Adipocyte (in vitro differentiated cells): ENCODE data around the gene CST7.
"Not testable (repeated sequence)": the region's sequence is repeated elsewhere in the genome, so short reads cannot be mapped to it uniquely, and the experiment has no call there.

Experiments
- DNase-seq: peaks from one replicate; pipeline ENCODE4 v3.0.0-alpha.2; 2015; ENCODE audit warnings: low read depth
- H3K27me3 ChIP-seq: replicated peaks from 2 replicates; pipeline ENCODE4 v1.7.0; 2013; ENCODE audit warnings: mild to moderate bottlenecking, low read length, moderate library complexity; ENCODE audit not compliant: control insufficient read depth, insufficient read depth
- H3K36me3 ChIP-seq: 2 replicates; pipeline ENCODE4 v1.7.0; 2013; ENCODE audit warnings: low read length, mild to moderate bottlenecking, moderate library complexity; ENCODE audit not compliant: control insufficient read depth, insufficient read depth, severe bottlenecking
- H3K4me1 ChIP-seq: 2 replicates; pipeline ENCODE4 v1.7.0; 2013; ENCODE audit warnings: mild to moderate bottlenecking, low read length, moderate library complexity; ENCODE audit not compliant: control insufficient read depth, insufficient read depth
- H3K4me3 ChIP-seq: 2 replicates; pipeline ENCODE4 v1.7.0; 2013; ENCODE audit warnings: mild to moderate bottlenecking, low read length, moderate library complexity
- H3K9ac ChIP-seq: 2 replicates; pipeline ENCODE4 v1.7.0; 2013; ENCODE audit warnings: mild to moderate bottlenecking, low read length, moderate library complexity
- H3K9me3 ChIP-seq: 2 replicates; pipeline ENCODE4 v1.7.0; 2013; ENCODE audit warnings: mild to moderate bottlenecking, low read length, moderate library complexity; ENCODE audit not compliant: control insufficient read depth

Gene CST7

GRCh38 chr20:24930724-24931688 is 18.1 kb upstream of the CST7 start:
- peaks cover 11% of the 10 kb centered on the region for H3K27me3 ChIP-seq
- H3K9ac ChIP-seq, DNase-seq, H3K4me1 ChIP-seq, H3K9me3 ChIP-seq, H3K4me3 ChIP-seq, H3K36me3 ChIP-seq: not testable (repeated sequence)

GRCh38 chr20:24931893-24932292 is 17.2 kb upstream of the CST7 start:
- not testable (repeated sequence) for H3K4me3 ChIP-seq, H3K9ac ChIP-seq, H3K9me3 ChIP-seq, DNase-seq, H3K36me3 ChIP-seq, H3K4me1 ChIP-seq
- peaks cover 11% of the 10 kb centered on the region for H3K27me3 ChIP-seq

GRCh38 chr20:24933266-24933908 is 15.7 kb upstream of the CST7 start:
- Histone ChIP-seq H3K27me3 (peaks cover 11% of the 10 kb centered on the region), H3K36me3 (no peaks in the 10 kb centered on the region), H3K4me1 (peaks cover 8% of the 10 kb centered on the region), H3K4me3 (no peak overlapping the region), H3K9me3 (peaks cover 7% of the 10 kb centered on the region), H3K9ac (no peak overlapping the region)
- no peak for DNase-seq

- no peak for DNase-seq
- peaks cover 8% of the 10 kb centered on the region for H3K4me1 ChIP-seq
- no peaks in the 10 kb centered on the region for H3K36me3 ChIP-seq
- H3K9ac ChIP-seq = no peak overlapping the region
- H3K27me3 ChIP-seq = peaks cover 8% of the 10 kb centered on the region
- H3K4me3 ChIP-seq = no peak overlapping the region
- peaks cover 7% of the 10 kb centered on the region for H3K9me3 ChIP-seq
Observed at GRCh38 chr20:24934101-24934661, 14.9 kb upstream of the CST7 start.

- Histone ChIP-seq H3K9ac (no peak overlapping the region), H3K4me3 (no peak overlapping the region), H3K27me3 (peaks cover 11% of the 10 kb centered on the region), H3K9me3 (peaks cover 7% of the 10 kb centered on the region), H3K36me3 (no peaks in the 10 kb centered on the region), H3K4me1 (peaks cover 8% of the 10 kb centered on the region)
- no peak for DNase-seq
Observed at GRCh38 chr20:24934716-24935115, 14.4 kb upstream of the CST7 start.

- H3K4me3 ChIP-seq = no peak overlapping the region
- peaks cover 8% of the 10 kb centered on the region for H3K4me1 ChIP-seq
- no peaks in the 10 kb centered on the region for H3K36me3 ChIP-seq
- peaks cover 8% of the 10 kb centered on the region for H3K9me3 ChIP-seq
- H3K27me3 ChIP-seq = peaks cover 8% of the 10 kb centered on the region
- DNase-seq = no peak
- no peak overlapping the region for H3K9ac ChIP-seq
Observed at GRCh38 chr20:24935140-24935539, 13.9 kb upstream of the CST7 start.

GRCh38 chr20:24935766-24936525 is 13.1 kb upstream of the CST7 start:
- Histone ChIP-seq H3K4me1 (no peaks in the 10 kb centered on the region), H3K9ac (no peak overlapping the region), H3K9me3 (peaks cover 14% of the 10 kb centered on the region), H3K4me3 (no peak overlapping the region), H3K36me3 (no peaks in the 10 kb centered on the region), H3K27me3 (peaks cover 3% of the 10 kb centered on the region)
- DNase-seq = no peak

GRCh38 chr20:24936526-24937407 is 12.3 kb upstream of the CST7 start:
- peaks cover 22% of the 10 kb centered on the region for H3K9me3 ChIP-seq
- H3K9ac ChIP-seq = no peak overlapping the region

GRCh38 chr20:24937579-24937978 is 11.5 kb upstream of the CST7 start:
- no peaks in the 10 kb centered on the region for H3K36me3 ChIP-seq
- H3K9ac ChIP-seq = no peak overlapping the region
- no peak for DNase-seq
- H3K27me3 ChIP-seq = peaks cover 3% of the 10 kb centered on the region
- H3K4me3 ChIP-seq = no peak overlapping the region
- H3K4me1 ChIP-seq = no peaks in the 10 kb centered on the region
- H3K9me3 ChIP-seq = peaks cover 28% of the 10 kb centered on the region

More at GRCh38 chr20:24936526-24937407, 12.3 kb upstream of the CST7 start:
- DNase-seq = no peak
- Histone ChIP-seq H3K4me1 (no peaks in the 10 kb centered on the region), H3K36me3 (no peaks in the 10 kb centered on the region), H3K4me3 (no peak overlapping the region), H3K27me3 (peaks cover 3% of the 10 kb centered on the region)

GRCh38 chr20:24938498-24938897 is 10.6 kb upstream of the CST7 start:
- H3K4me1 ChIP-seq = no peaks in the 10 kb centered on the region
- H3K36me3 ChIP-seq = no peaks in the 10 kb centered on the region
- no peak for DNase-seq
- peaks cover 3% of the 10 kb centered on the region for H3K27me3 ChIP-seq
- peaks cover 28% of the 10 kb centered on the region for H3K9me3 ChIP-seq
- H3K9ac ChIP-seq = no peak overlapping the region
- no peak overlapping the region for H3K4me3 ChIP-seq
